BJ (cell line): ENCODE results near the gene CD2BP2. TPM values are rescaled to one million over a fixed set of nuclear protein-coding genes. Genes with fewer than 3 reads are reported as not detected.

Source experiments
- CTCF ChIA-PET: fragments of 350-600 bp; formaldehyde crosslinking; extraction: SDS; loops from one replicate; lab custom pipeline; 2021; ENCODE audit warnings: antibody characterized with exemption, inconsistent platforms; lab: Yijun Ruan, JAX
- POLR2A ChIA-PET: fragments of 300-600 bp; sonication (Branson Sonifier 250); formaldehyde crosslinking; extraction: SDS; loops from one replicate; lab custom pipeline; 2021; ENCODE audit warnings: antibody characterized with exemption; lab: Charles Lee
- DNase-seq: peaks from one replicate; pipeline ENCODE4 v3.0.0-alpha.2; 2011; ENCODE audit warnings: low read depth
- H3K27me3 ChIP-seq: 2 replicates; pipeline ENCODE4 v1.6.0; 2011; ENCODE audit warnings: low read length; ENCODE audit not compliant: control insufficient read depth, insufficient read depth
- H3K36me3 ChIP-seq: 2 replicates; pipeline ENCODE4 v1.5.1; 2011; ENCODE audit warnings: low read length; ENCODE audit not compliant: control insufficient read depth, insufficient read depth
- H3K4me3 ChIP-seq: 2 replicates; pipeline ENCODE4 v1.5.1; 2011; ENCODE audit warnings: low read depth, mild to moderate bottlenecking, control low read depth, low read length
- CTCF ChIP-seq: IDR thresholded peaks from 2 replicates; pipeline ENCODE4 v1.5.1; 2011; ENCODE audit warnings: low read depth, mild to moderate bottlenecking, control low read depth, inconsistent platforms, low read length, moderate library complexity; ENCODE audit not compliant: insufficient read depth
- polyA plus RNA-seq: library from polyadenylated mRNA; depleted of rRNA; stranded (reverse); fragments of >200 nt; gene quantifications from 2 replicates; pipeline ENCODE4 v1.2.3, GENCODE V29; 2011

CD2BP2 gene
- polyA plus RNA-seq, 1 experiment = 50.3 TPM

GRCh38 chr16:30356401-30357084 lies 1.4 kb upstream of the CD2BP2 start:
- Histone ChIP-seq H3K4me3 (no peak overlapping the region), H3K36me3 (peaks cover 23% of the 10 kb centered on the region), H3K27me3 (no peaks in the 10 kb centered on the region)
- ChIA-PET POLR2A (interaction anchor here (0.6 kb wide), 1 partner anchor 13 kb away, joined by 3 read pairs; no protein-coding TSS in a partner anchor), CTCF (interaction anchor here (0.8 to 1.8 kb wide), 4 partner anchors 8 to 53 kb away, joined by 3 to 5 read pairs (median 4); partner anchors contain the start of gene ZNF48)
- TF ChIP-seq CTCF = no peak
- no peak for DNase-seq

- Histone ChIP-seq H3K4me3 (peak overlapping the region; percentile 94), H3K36me3 (peaks cover 24% of the 10 kb centered on the region), H3K27me3 (no peaks in the 10 kb centered on the region)
- CTCF ChIA-PET = interaction anchor here (1.2 to 1.8 kb wide), 3 partner anchors 9 to 54 kb away, joined by 3 to 5 read pairs (median 3); partner anchors contain the start of gene ZNF48
- TF ChIP-seq CTCF = no peak
- POLR2A ChIA-PET = interaction anchor here (0.6 to 1.2 kb wide), 2 partner anchors 13 to 15 kb away, joined by 3 to 7 read pairs; partner anchors contain the start of gene TBC1D10B
- no peak for DNase-seq
Observed at GRCh38 chr16:30355954-30356308, 823 bp upstream of the CD2BP2 start.

GRCh38 chr16:30354423-30355143 lies 525 bp downstream of the CD2BP2 start:
- Histone ChIP-seq H3K27me3 (no peaks in the 10 kb centered on the region), H3K36me3 (peaks cover 21% of the 10 kb centered on the region), H3K4me3 (peak overlapping the region; percentile 94)
- CTCF ChIA-PET = interaction anchor here (1.0 to 1.1 kb wide), 2 partner anchors 10 kb away, joined by 3 read pairs; no protein-coding TSS in a partner anchor
- no peak for DNase-seq
- POLR2A ChIA-PET = interaction anchor here (1.2 kb wide), 1 partner anchor 16 kb away, joined by 7 read pairs; the partner anchor contains the start of gene TBC1D10B
- no peak for TF ChIP-seq CTCF

GRCh38 chr16:30353438-30354129 lies 1.5 kb downstream of the CD2BP2 start:
- H3K36me3 ChIP-seq = peaks cover 14% of the 10 kb centered on the region
- H3K4me3 ChIP-seq = no peak overlapping the region; the same call in 1 of the 2 replicates
- no peaks in the 10 kb centered on the region for H3K27me3 ChIP-seq
- no peak for DNase-seq
- POLR2A ChIA-PET = no interaction called here
- CTCF ChIA-PET = interaction anchor here (1.5 kb wide), 1 partner anchor 56 kb away, joined by 4 read pairs; no protein-coding TSS in a partner anchor
- TF ChIP-seq CTCF = no peak
